ENCODE measurements around the gene NKX6-1.

Gene NKX6-1

GRCh38 chr4:84493092-84493850 lies 5.8 kb downstream of the NKX6-1 start:
- POLR2A ChIA-PET = no interaction called here
- CTCF ChIA-PET = no interaction called here
- no peak for DNase-seq (ENCODE audit: extremely low spot score)
- no peak for TF ChIP-seq L3MBTL2 (conservative IDR thresholded peaks at IDR 0.05)
- no peak for TF ChIP-seq FOXA1 (IDR thresholded peaks at IDR 0.05)
- no peak for TF ChIP-seq FOXK2 (IDR thresholded peaks at IDR 0.05)
- no peak for TF ChIP-seq LEF1 (IDR thresholded peaks at IDR 0.05; ENCODE audit: borderline replicate concordance)
- TF ChIP-seq ZNF384 (IDR thresholded peaks at IDR 0.05) = no peak
- TF ChIP-seq BHLHE40 (IDR thresholded peaks at IDR 0.05; ENCODE audit: borderline replicate concordance) = no peak
- TF ChIP-seq FOXM1 (IDR thresholded peaks at IDR 0.05; ENCODE audit: borderline replicate concordance) = no peak
- TF ChIP-seq HDGF (IDR thresholded peaks at IDR 0.05; ENCODE audit: borderline replicate concordance) = no peak
- no peak for TF ChIP-seq ELF4 (IDR thresholded peaks at IDR 0.05)
- no peak for TF ChIP-seq SUZ12 (IDR thresholded peaks at IDR 0.05)
- TF ChIP-seq ARNT (IDR thresholded peaks at IDR 0.05) = no peak
- no peak for TF ChIP-seq NFRKB (IDR thresholded peaks at IDR 0.05)
- TF ChIP-seq SP1 (IDR thresholded peaks at IDR 0.05) = no peak
- TF ChIP-seq TARDBP (IDR thresholded peaks at IDR 0.05) = no peak
- TF ChIP-seq CTBP1 (IDR thresholded peaks at IDR 0.05; ENCODE audit: borderline replicate concordance) = no peak
- TF ChIP-seq PKNOX1 (IDR thresholded peaks at IDR 0.05) = no peak

DNA sequence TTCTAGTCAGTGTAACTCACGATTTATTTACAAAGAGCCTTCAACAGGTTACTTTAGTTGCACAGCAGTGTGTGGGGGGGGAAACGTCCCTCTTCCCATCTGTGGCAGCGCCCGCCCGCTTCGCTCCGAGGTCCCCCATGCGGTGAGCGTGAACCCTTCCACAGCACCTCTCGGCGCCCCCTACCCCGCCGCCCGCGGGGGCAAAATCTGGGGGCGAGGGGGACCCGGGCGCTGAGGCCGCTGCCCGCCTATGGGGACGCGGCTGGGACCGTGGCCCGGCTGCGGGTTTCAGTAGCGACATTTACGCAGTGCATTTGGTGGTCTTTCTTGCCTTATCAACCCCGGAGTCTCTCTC lies 6.4 kb downstream of the NKX6-1 start:
- ChIA-PET POLR2A (no interaction called here), CTCF (no interaction called here)
- DNase-seq (ENCODE audit: extremely low spot score) = no peak

DNA sequence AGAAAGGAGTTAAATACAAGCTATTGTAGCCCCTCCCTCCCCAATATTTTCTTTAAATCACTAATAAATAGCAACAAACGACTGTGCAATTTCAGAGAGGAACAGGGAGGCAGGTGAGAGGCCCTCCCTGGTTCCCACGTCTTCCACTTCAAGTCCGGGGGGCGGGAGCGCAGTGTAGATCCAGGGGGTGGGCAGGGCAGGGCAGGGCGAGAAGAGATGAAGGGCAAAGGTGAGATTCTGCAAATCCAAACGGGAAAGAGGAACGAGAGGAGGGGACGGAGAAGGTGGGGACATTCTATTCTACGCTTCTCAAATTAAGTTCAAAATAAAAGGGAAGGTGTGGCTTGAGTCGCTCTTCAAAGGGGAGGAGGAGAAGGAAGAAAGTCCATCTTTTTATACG lies 6.8 kb downstream of the NKX6-1 start:
- POLR2A ChIA-PET = no interaction called here
- CTCF ChIA-PET = no interaction called here
- TF ChIP-seq SP1 (IDR thresholded peaks at IDR 0.05) = no peak
- TF ChIP-seq NFRKB (IDR thresholded peaks at IDR 0.05) = no peak
- TF ChIP-seq FOXA1 (IDR thresholded peaks at IDR 0.05) = no peak
- TF ChIP-seq ELF4 (IDR thresholded peaks at IDR 0.05) = no peak
- no peak for TF ChIP-seq PKNOX1 (IDR thresholded peaks at IDR 0.05)
- no peak for TF ChIP-seq FOXM1 (IDR thresholded peaks at IDR 0.05; ENCODE audit: borderline replicate concordance)
- no peak for DNase-seq (ENCODE audit: extremely low spot score)

More for the DNA sequence above, 6.4 kb downstream of the NKX6-1 start:
- TF ChIP-seq SUZ12 (IDR thresholded peaks at IDR 0.05) (no peak), ELF4 (IDR thresholded peaks at IDR 0.05) (no peak), CTBP1 (IDR thresholded peaks at IDR 0.05; ENCODE audit: borderline replicate concordance) (no peak), FOXA1 (IDR thresholded peaks at IDR 0.05) (no peak), FOXK2 (IDR thresholded peaks at IDR 0.05) (no peak), ZNF384 (IDR thresholded peaks at IDR 0.05) (no peak), NFRKB (IDR thresholded peaks at IDR 0.05) (no peak), FOXM1 (IDR thresholded peaks at IDR 0.05; ENCODE audit: borderline replicate concordance) (no peak), BHLHE40 (IDR thresholded peaks at IDR 0.05; ENCODE audit: borderline replicate concordance) (no peak), L3MBTL2 (conservative IDR thresholded peaks at IDR 0.05) (no peak), ARNT (IDR thresholded peaks at IDR 0.05) (no peak), TARDBP (IDR thresholded peaks at IDR 0.05) (no peak), PKNOX1 (IDR thresholded peaks at IDR 0.05) (no peak), SP1 (IDR thresholded peaks at IDR 0.05) (no peak), LEF1 (IDR thresholded peaks at IDR 0.05; ENCODE audit: borderline replicate concordance) (no peak), HDGF (IDR thresholded peaks at IDR 0.05; ENCODE audit: borderline replicate concordance) (no peak)

DNA sequence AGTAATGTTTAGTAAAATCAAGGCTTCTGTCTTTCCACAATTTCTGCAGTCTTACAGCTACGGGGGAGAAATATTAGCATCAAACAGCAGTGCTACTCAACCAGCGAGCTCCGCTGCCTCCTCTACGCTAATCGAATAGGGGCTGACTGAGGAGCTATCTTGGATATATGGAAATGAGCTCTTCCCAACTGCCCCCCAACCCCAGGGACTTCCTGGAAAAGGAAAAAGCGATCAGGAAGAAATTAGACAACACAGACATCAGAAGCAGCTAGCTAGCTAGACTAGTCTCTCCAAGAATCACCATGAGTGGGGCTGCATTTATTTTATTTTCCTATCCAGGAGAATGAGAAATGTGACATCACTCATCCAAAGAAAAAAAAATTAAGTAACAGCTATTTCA lies 7.6 kb downstream of the NKX6-1 start:
- TF ChIP-seq SUZ12 (IDR thresholded peaks at IDR 0.05) (no peak), PKNOX1 (IDR thresholded peaks at IDR 0.05) (no peak), ZNF384 (IDR thresholded peaks at IDR 0.05) (no peak)
- POLR2A ChIA-PET = interaction anchor here (1.3 kb wide), 1 partner anchor 8 kb away, joined by 6 read pairs; the partner anchor contains the start of gene NKX6-1
- no peak for DNase-seq (ENCODE audit: extremely low spot score)
- CTCF ChIA-PET = no interaction called here

GRCh38 chr4:84490663-84491062 lies 8.4 kb downstream of the NKX6-1 start:
- DNase-seq (ENCODE audit: extremely low spot score) = no peak
- no peak for TF ChIP-seq ARNT (IDR thresholded peaks at IDR 0.05)
- TF ChIP-seq PKNOX1 (IDR thresholded peaks at IDR 0.05) = no peak
- TF ChIP-seq TARDBP (IDR thresholded peaks at IDR 0.05) = no peak
- no peak for TF ChIP-seq FOXM1 (IDR thresholded peaks at IDR 0.05; ENCODE audit: borderline replicate concordance)
- TF ChIP-seq CTBP1 (IDR thresholded peaks at IDR 0.05; ENCODE audit: borderline replicate concordance) = no peak
- no peak for TF ChIP-seq SP1 (IDR thresholded peaks at IDR 0.05)
- TF ChIP-seq LEF1 (IDR thresholded peaks at IDR 0.05; ENCODE audit: borderline replicate concordance) = no peak
- no peak for TF ChIP-seq ELF4 (IDR thresholded peaks at IDR 0.05)
- no peak for TF ChIP-seq FOXK2 (IDR thresholded peaks at IDR 0.05)
- no peak for TF ChIP-seq SUZ12 (IDR thresholded peaks at IDR 0.05)
- no peak for TF ChIP-seq FOXA1 (IDR thresholded peaks at IDR 0.05)
- TF ChIP-seq NFRKB (IDR thresholded peaks at IDR 0.05) = no peak
- ChIA-PET POLR2A (interaction anchor here (1.3 kb wide), 1 partner anchor 9 kb away, joined by 6 read pairs; the partner anchor contains the start of gene NKX6-1), CTCF (no interaction called here)
